GM12892 (cell line): ENCODE results near the gene TTC13.

Source experiments
- POLR2A ChIP-seq: IDR thresholded peaks from 2 replicates; pipeline ENCODE4 v1.6.1; 2011; ENCODE audit warnings: low read depth, low read length, control low read depth
- POLR2AphosphoS5 ChIP-seq: IDR thresholded peaks from 2 replicates; pipeline ENCODE4 v1.6.1; 2011; ENCODE audit warnings: low read depth, low read length, control low read depth

DNA sequence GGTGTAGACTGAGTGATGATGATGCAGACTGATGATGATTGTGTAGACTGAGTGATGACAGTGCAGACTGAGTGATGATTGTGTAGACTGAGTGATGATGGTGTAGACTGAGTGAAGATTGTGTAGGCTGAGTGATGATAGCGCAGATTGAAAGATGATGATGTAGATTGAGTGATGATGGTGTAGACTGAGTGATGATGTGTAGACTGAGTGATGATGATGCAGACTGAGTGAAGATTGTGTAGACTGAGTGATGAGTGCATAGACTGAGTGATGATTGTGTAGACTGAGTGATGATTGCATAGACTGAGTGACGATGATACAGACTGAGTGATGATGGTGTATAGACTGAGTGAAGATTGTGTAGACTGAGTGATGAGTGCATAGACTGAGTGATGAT lies 32.7 kb upstream of the TTC13 start:
- TF ChIP-seq POLR2A (no peak), POLR2AphosphoS5 (no peak)
